HTERT RPE-1 (cell line): ENCODE measurements around the gene BAX.

Experiments used
- in situ Hi-C: fragments of 300-500 bp; cut with MboI; formaldehyde crosslinking; loops from 4 replicates; pipeline ENCODE4 v1.14.3; 2020; ENCODE audit warnings: low sequenced_read_pairs

BAX gene

GRCh38 chr19:48928164-48929025 is 26.3 kb upstream of the BAX start:
- in situ Hi-C loops = no loop called here

- in situ Hi-C loops = no loop called here
Measured at GRCh38 chr19:48933382-48933932, 21.2 kb upstream of the BAX start, which contains the start of gene DHDH. Gene DHDH (plus strand): TSS chr19:48933699. CDS start chr19:48933722, 23 bp downstream.

DNA sequence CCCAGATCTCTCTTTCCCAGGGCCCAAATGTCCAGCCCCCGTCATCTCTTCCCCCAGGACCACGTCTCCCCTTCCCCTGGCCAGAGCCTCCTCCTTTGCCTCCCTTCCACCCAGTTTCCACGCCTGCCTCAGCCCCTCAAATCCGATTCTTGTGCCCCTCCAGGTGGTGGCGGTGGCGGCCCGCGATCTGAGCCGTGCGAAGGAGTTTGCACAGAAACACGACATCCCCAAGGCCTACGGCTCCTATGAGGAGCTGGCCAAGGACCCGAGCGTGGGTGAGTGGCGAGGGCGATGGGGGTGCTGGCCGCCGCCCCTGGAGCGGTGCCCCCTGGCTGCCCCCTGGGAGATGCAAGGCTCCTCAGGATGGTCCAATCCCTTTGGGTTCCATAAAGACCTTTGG is 19.8 kb upstream of the BAX start:
- in situ Hi-C loops = no loop called here

DNA sequence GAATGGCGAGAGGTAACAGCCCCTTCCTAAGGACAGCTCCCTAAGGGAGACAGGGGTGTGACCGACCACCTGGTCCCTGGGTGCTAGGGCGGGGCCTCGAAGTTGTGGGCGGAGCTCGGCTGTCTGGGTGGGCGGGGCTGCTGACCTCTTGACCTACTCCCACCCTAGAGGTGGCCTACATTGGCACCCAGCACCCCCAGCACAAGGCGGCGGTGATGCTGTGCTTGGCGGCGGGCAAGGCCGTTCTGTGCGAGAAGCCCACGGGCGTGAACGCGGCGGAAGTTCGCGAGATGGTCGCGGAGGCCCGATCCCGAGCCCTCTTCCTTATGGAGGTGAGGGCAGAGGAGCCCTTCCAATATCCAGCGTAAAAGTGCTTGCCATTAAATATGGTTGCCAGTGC is 18.8 kb upstream of the BAX start:
- in situ Hi-C loops = no loop called here

- in situ Hi-C loops = no loop called here
Measured at GRCh38 chr19:48938256-48938655, 16.4 kb upstream of the BAX start.

DNA sequence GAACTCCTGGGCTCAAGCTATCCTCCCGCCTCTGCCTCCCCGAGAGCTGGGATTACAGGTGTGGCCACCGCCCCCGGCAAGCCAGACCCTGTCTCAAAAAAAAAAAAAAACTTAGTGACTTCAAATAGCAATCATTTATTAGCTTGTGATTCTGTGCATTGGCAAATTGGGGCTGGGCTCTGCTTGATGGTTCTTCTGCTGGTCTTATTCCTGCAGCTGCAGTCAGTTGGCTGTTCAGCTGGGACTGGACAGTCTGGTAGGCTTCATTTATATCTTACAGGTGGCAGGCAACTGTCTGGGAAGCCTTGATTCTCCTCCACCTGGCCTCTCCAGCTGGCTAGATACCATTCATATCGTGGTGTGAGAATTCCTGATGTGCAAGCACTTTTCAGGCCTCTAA is 13.8 kb upstream of the BAX start:
- in situ Hi-C loops = no loop called here

GRCh38 chr19:48943081-48943480 is 11.6 kb upstream of the BAX start:
- in situ Hi-C loops = no loop called here

DNA sequence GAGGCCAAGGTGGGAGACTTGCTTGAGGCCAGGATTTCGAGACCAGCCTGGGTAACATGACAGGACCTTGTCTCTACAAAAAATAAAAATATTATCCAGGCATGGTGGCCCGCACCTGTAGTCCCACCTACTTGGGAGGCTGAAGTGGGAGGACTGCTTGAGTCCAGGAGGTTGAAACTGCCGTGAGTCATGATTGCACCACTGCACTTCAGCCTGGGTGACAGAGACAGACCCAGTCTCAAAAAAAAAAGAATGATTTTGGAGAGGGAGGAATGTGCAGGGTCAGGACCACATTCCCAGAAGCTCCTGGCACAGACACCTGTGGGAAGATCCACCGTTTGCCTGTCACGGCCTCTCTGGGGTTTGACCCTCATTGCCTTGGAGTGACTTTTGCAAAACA is 9.3 kb upstream of the BAX start:
- in situ Hi-C loops = no loop called here

DNA sequence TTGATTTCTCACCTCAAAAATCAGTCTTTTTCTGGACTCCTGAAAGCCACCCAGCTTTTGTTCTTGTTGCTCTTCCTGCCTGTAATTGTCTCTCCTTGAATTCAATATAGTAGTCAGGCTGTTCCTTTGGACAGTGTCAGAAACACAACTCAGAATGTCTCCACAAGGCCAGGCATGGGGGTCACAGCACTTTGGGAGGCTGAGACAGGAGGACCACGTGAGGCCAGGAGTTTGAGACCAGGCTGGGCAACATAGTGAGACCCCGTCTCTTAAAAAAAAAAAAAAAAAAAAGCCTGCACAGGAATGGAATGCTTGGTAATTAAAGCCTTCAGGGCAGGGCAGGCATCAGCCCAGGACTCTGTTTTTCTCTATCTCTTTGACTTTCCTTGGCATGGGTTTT is 8.9 kb upstream of the BAX start:
- in situ Hi-C loops = no loop called here

- in situ Hi-C loops = no loop called here
Measured at GRCh38 chr19:48946463-48947257, 8.0 kb upstream of the BAX start.

GRCh38 chr19:48947258-48947542 is 7.5 kb upstream of the BAX start:
- in situ Hi-C loops = no loop called here

GRCh38 chr19:48950159-48950558 is 4.5 kb upstream of the BAX start:
- in situ Hi-C loops = no loop called here

- in situ Hi-C loops = no loop called here
Measured at GRCh38 chr19:48950830-48951519, 3.7 kb upstream of the BAX start.

GRCh38 chr19:48953141-48953540 is 1.5 kb upstream of the BAX start:
- in situ Hi-C loops = no loop called here

- in situ Hi-C loops = no loop called here
Measured at GRCh38 chr19:48953990-48954594, 583 bp upstream of the BAX start.

DNA sequence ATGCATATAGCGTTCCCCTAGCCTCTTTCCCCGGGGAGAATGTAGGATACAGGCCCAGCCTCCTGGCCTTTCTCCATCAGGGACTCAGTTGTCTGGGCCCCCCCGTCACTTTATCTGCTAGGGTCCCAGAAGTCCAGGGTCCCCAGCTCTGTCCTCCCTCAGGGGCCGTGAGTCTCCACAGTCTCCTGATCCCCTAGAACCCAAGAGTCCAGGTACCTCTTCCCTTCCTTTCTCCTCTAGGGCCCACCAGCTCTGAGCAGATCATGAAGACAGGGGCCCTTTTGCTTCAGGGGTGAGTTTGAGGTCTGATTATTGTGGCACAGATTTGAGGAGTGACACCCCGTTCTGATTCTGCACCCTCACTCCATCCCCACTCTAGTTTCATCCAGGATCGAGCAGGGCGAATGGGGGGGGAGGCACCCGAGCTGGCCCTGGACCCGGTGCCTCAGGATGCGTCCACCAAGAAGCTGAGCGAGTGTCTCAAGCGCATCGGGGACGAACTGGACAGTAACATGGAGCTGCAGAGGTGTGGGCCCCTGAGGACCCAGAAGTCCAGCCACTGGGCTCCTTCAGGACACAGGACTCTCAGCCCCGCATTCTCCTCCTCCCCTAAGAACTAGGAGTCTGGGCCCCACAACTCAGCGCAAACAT is 758 bp downstream of the BAX start:
- in situ Hi-C loops = no loop called here

DNA sequence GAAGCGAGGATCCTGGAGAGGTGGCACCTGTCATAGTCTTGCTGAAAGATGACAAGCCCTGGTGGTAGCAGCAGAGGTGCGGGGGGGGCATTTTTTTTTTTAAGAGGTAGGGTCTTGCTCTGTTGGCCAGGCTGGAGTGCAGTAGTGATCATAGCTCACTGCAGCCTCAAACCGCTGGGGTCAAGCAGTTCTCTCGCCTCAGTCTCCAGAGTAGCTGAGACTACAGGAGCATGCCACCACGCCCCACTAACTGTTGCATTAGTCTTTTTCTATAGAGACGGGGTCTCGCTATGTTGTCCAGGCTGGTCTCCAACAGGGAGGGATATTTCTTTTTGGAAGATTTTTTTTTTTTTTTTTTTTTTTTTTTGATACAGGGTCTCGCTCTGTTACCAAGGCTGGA is 3.3 kb downstream of the BAX start:
- in situ Hi-C loops = no loop called here

GRCh38 chr19:48959341-48960239 is 4.9 kb downstream of the BAX start:
- in situ Hi-C loops = no loop called here

GRCh38 chr19:48961051-48961649 is 6.5 kb downstream of the BAX start:
- in situ Hi-C loops = no loop called here
